ENCODE measurements around the gene TOR2A.
"Not testable (repeated sequence)": the region's sequence is repeated elsewhere in the genome, so short reads cannot be mapped to it uniquely, and the experiment has no call there.

Gene TOR2A

GRCh38 chr9:127734747-127735529, at the start of gene TOR2A:
Gene TOR2A, minus strand, starts transcription at chr9:127735294. Its CDS starts 24 bp downstream, at chr9:127735270.
- peak; percentile 95 to 97 (median 95) for DNase-seq (ENCODE audit: low read depth in 2 of 3, low spot score in 2 of 3)

- peak; percentile 57 to 67 (median 58) for DNase-seq (ENCODE audit: low read depth in 2 of 3, low spot score in 2 of 3)
Measured at GRCh38 chr9:127783111-127784008, 48.3 kb upstream of the TOR2A start.

GRCh38 chr9:127781806-127782205, 46.7 kb upstream of the TOR2A start:
- no peak for DNase-seq (ENCODE audit: low read depth in 2 of 3, low spot score in 2 of 3)

- not testable (repeated sequence) for DNase-seq (ENCODE audit: low read depth in 2 of 3, low spot score in 2 of 3)
Measured at GRCh38 chr9:127780909-127781308, 45.8 kb upstream of the TOR2A start.

GRCh38 chr9:127780126-127780885, 45.2 kb upstream of the TOR2A start:
- DNase-seq (ENCODE audit: low read depth in 2 of 3, low spot score in 2 of 3): no peak

GRCh38 chr9:127779136-127779981, 44.3 kb upstream of the TOR2A start:
- DNase-seq (ENCODE audit: low read depth in 2 of 3, low spot score in 2 of 3): peak in 1 of 3 experiments; percentile 40

- DNase-seq (ENCODE audit: low read depth in 2 of 3, low spot score in 2 of 3): no peak
Measured at GRCh38 chr9:127778280-127779135, 43.4 kb upstream of the TOR2A start, which contains the start of gene SH2D3C. Gene SH2D3C, minus strand, starts transcription at chr9:127778666. Its CDS starts 39 bp downstream, at chr9:127778627.

GRCh38 chr9:127777368-127777980, 42.4 kb upstream of the TOR2A start:
- no peak for DNase-seq (ENCODE audit: low read depth in 2 of 3, low spot score in 2 of 3)

- no peak for DNase-seq (ENCODE audit: low read depth in 2 of 3, low spot score in 2 of 3)
Measured at GRCh38 chr9:127776924-127777289, 41.8 kb upstream of the TOR2A start.

GRCh38 chr9:127776195-127776923, 41.3 kb upstream of the TOR2A start:
- DNase-seq (ENCODE audit: low read depth in 2 of 3, low spot score in 2 of 3): peak in 2 of 3 experiments; percentile 35 to 63

- DNase-seq (ENCODE audit: low read depth in 2 of 3, low spot score in 2 of 3): no peak
Measured at GRCh38 chr9:127773981-127774380, 38.9 kb upstream of the TOR2A start.

GRCh38 chr9:127773272-127773671, 38.2 kb upstream of the TOR2A start:
- no peak for DNase-seq (ENCODE audit: low read depth in 2 of 3, low spot score in 2 of 3)

- no peak for DNase-seq (ENCODE audit: low read depth in 2 of 3, low spot score in 2 of 3)
Measured at GRCh38 chr9:127772603-127773002, 37.5 kb upstream of the TOR2A start.

GRCh38 chr9:127771570-127772189, 36.6 kb upstream of the TOR2A start:
- no peak for DNase-seq (ENCODE audit: low read depth in 2 of 3, low spot score in 2 of 3)

- DNase-seq (ENCODE audit: low read depth in 2 of 3, low spot score in 2 of 3): peak; percentile 94 to 95 (median 94)
Measured at GRCh38 chr9:127770905-127771569, 35.9 kb upstream of the TOR2A start.

- DNase-seq (ENCODE audit: low read depth in 2 of 3, low spot score in 2 of 3): no peak
Measured at GRCh38 chr9:127770583-127770904, 35.5 kb upstream of the TOR2A start.

- no peak for DNase-seq (ENCODE audit: low read depth in 2 of 3, low spot score in 2 of 3)
Measured at GRCh38 chr9:127769929-127770582, 35.0 kb upstream of the TOR2A start.
